Memory B cell (primary cell): ENCODE measurements around the gene ATP5F1D.

Experiments
- ATAC-seq: fragments of 150-1000 bp; cut with Tn5 transposase; 2 replicates; pipeline ENCODE4 v1.10.0; 2021; ENCODE audit warnings: low read depth, mild to moderate bottlenecking, moderate library complexity
- DNase-seq, 2 donors: peaks; one replicate each; pipeline ENCODE4 v3.0.0; 2022; ENCODE audit warnings: low spot score in 2 of 2
- H3K27ac Mint-ChIP-seq: one replicate; pipeline ENCODE4 v1.8.0; 2022; ENCODE audit warnings: mild to moderate bottlenecking, moderate library complexity, mixed read lengths
- H3K27me3 Mint-ChIP-seq: one replicate; pipeline ENCODE4 v1.8.0; 2022; ENCODE audit warnings: mixed read lengths
- H3K36me3 Mint-ChIP-seq: one replicate; pipeline ENCODE4 v1.8.0; 2022; ENCODE audit warnings: mild to moderate bottlenecking, mixed read lengths
- H3K4me1 Mint-ChIP-seq: one replicate; pipeline ENCODE4 v1.8.0; 2022; ENCODE audit warnings: mixed read lengths
- H3K4me3 Mint-ChIP-seq: one replicate; pipeline ENCODE4 v1.8.0; 2022; ENCODE audit warnings: mild to moderate bottlenecking, moderate library complexity, mixed read lengths
- H3K9me3 Mint-ChIP-seq: one replicate; pipeline ENCODE4 v1.8.0; 2022; ENCODE audit warnings: mixed read lengths

The ATP5F1D gene

DNA sequence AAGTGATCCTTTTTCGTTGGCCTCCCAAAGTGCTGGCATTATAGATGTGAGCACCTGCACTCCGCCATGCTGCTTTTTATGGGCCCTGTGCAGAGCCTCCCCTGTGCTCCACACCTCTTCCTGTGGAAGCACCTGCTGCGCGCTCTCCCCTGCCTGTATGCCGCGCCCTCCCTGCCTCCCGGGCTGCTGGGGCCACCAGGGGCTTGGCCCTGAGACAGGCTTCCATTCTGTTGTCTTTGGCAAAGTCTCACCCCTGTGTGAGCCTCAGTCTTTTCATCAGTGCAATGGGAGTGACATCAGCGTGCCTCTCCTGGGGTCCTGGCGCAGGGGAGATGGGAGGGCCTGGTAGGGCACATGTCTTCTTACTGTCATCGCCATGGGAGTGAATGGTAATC, 35.1 kb downstream of the ATP5F1D start:
- Mint-ChIP-seq H3K36me3 (peaks cover 27% of the 10 kb centered on the region), H3K4me1 (peaks cover 22% of the 10 kb centered on the region), H3K27me3 (peaks cover 2% of the 10 kb centered on the region), H3K27ac (peak overlapping the region; percentile 91), H3K4me3 (peak overlapping the region; percentile 92), H3K9me3 (no peaks in the 10 kb centered on the region)
- DNase-seq (no peak), ATAC-seq (no peak)

DNA sequence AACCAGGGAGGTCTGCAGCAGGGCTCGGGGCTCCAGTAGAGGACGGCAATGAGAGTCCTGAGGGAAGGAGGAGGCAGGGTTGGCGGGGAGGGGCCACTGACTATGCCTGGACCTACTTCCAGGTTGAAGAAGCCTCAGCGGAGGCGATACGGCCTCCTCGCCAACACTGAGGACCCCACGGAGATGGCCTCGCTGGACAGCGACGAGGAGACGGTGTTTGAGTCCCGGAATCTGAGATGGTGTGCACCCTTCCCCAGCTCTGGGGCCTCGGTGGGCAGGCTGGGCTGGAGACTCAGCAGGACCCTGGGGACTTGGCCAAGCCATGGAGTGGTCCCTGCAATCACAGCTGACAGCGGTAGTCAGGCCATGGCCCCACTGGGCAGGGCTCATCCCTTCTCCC, 35.5 kb downstream of the ATP5F1D start:
- ATAC-seq: no peak
- H3K27ac Mint-ChIP-seq: peak overlapping the region; percentile 91
- H3K9me3 Mint-ChIP-seq: no peaks in the 10 kb centered on the region
- H3K4me1 Mint-ChIP-seq: peaks cover 21% of the 10 kb centered on the region
- DNase-seq: no peak
- peak overlapping the region; percentile 92 for H3K4me3 Mint-ChIP-seq
- peaks cover 4% of the 10 kb centered on the region for H3K27me3 Mint-ChIP-seq
- peaks cover 24% of the 10 kb centered on the region for H3K36me3 Mint-ChIP-seq

DNA sequence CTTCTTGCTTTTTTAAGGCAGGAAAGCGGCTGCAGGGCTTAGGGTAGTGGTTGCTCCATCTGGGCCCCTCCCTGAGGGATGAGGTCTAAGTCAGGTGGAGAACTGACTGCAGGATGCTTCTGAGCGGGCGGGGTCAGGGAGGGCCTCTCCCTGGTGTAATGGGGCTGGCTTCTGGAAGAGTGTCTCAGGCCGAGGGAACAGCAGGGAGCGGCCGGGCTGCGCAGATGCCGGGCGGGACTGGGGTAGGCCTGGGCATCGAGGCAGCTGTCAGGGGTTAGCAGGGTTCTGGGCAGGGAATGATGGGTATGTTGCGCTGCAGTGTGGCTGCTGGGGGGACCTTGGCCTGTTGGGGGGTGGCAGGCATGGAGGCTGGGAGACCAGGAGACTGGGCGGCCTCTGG, 36.5 kb downstream of the ATP5F1D start:
- DNase-seq: no peak
- H3K4me3 Mint-ChIP-seq: no peak overlapping the region
- no peak overlapping the region for H3K27ac Mint-ChIP-seq
- H3K27me3 Mint-ChIP-seq: peaks cover 6% of the 10 kb centered on the region
- H3K4me1 Mint-ChIP-seq: peaks cover 16% of the 10 kb centered on the region
- peaks cover 21% of the 10 kb centered on the region for H3K36me3 Mint-ChIP-seq
- H3K9me3 Mint-ChIP-seq: no peaks in the 10 kb centered on the region
- ATAC-seq: no peak

DNA sequence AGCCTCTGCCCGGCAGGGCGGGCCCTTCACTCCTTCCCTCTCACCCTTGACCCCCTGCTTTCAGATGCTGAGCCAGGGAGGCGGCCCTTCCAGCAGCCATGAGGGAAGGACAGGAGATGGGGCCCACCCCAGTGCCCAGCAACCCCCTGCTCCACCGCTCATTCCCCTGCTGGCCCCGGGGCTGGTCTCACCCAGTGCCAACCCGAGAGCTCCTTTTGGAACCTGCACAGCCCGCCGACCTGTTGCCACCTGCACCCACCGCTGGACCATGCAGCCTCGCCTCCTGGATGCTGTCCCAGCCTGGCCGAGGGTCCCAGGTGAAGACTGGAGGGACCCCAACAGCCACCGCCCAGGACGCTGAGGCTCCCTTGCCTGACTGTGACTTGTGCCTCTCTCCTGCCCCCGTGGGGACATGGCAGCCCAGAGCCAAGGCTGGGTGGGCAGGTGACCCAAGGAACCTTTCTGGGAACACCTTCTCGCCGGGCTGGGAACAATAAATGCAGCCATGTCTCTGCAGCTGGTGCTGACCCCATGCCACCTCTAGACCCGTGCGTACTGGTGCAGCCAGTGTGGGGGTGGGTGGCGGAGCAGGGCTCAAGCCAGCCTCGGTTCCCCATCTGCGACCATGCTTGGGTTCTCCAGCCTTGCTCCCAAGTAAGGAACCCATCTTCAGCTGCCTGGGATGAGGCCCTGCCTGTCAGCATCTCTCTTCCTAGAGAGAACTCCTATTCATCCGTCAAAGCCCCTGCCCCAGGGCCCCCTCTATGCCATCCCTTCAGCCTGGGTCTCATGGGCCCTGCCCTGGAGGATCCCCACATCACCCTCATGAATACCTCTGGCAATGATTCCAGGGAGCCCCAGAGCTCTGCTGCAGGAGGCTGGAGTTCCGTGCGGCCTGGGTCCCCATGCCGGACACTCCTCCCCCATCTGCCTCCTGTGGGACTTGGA, 37.4 kb downstream of the ATP5F1D start:
- Mint-ChIP-seq H3K36me3 (peaks cover 14% of the 10 kb centered on the region), H3K27me3 (peaks cover 6% of the 10 kb centered on the region), H3K4me3 (no peak overlapping the region), H3K9me3 (no peaks in the 10 kb centered on the region), H3K27ac (no peak overlapping the region), H3K4me1 (peaks cover 15% of the 10 kb centered on the region)
- DNase-seq: no peak
- ATAC-seq: no peak

DNA sequence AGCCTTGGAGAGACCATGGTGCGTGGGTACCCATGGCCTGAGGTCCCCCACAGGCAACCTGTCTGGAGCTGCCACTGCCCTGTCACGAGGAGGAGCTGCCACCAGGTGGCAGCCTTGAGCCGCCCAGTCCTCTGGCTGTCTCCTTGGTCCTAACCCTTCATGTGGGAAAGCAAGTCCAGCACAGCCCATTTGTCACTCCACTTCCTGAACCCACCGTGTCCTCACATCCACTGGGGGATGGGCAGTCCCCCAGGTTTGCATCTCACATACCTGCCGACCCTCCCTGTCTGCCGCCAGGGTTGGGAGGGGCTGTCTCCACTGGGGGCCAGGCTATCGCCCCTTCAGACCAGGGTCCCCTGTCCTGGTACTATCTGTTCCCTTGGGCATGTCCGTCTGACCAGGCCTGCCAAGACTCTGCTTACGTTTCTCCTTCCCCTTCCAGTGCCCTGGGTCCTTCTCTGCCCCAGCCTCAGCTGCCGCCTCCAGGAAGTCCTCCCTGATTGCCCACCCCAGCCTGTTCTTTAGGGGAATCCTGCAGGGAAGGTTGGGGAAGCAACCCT, 38.3 kb downstream of the ATP5F1D start:
- peaks cover 13% of the 10 kb centered on the region for H3K36me3 Mint-ChIP-seq
- no peak overlapping the region for H3K4me3 Mint-ChIP-seq
- no peak overlapping the region for H3K27ac Mint-ChIP-seq
- DNase-seq (peak; percentile 81 to 84), ATAC-seq (no peak)
- H3K9me3 Mint-ChIP-seq: no peaks in the 10 kb centered on the region
- H3K4me1 Mint-ChIP-seq: peaks cover 17% of the 10 kb centered on the region
- peaks cover 11% of the 10 kb centered on the region for H3K27me3 Mint-ChIP-seq

DNA sequence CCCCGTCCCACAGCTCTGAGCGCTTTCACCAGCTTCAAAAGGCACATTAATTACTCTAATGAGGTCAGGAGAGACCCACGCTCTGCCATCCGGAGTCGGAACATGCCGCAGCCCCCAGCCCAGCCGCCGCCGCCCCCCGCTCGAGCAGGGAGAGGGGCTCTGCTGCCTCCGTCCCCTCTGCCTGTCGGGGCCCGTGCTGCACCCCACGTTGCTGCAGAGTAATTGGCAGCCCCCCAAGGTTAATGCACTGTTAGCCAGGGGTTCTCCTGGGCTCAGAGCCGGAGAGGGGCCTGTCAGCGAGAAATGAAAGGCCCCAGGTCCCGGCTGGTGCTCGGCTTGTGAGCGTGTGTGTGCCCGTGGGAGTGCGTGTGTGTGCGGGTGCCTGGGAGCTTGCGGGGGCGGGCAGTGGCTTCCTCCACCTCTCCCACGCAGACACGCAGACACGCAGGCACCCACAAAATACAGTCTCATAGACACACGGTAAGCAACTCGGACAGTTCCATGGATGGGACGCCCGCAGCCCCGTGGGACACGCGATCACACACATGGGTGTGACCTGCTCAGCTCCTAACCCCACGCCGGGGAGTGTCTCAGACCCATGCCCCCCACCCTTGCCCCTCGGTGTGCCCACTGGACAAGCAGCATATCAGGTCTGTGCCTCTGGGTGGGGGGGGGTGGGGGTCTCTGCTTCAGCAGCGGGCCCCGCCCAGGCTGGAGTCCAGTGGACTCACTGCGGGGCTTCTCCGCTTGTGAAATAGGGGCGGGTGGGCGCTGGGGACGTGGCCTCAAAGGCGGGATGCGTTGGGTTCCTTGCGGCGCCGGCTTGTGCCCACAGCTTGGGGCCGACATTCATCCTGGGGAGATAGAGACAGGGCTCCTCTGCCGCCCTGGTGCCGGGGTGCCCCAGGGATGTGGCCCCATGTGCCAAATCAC, 39.4 kb downstream of the ATP5F1D start:
- peaks cover 14% of the 10 kb centered on the region for H3K27me3 Mint-ChIP-seq
- H3K36me3 Mint-ChIP-seq: peaks cover 11% of the 10 kb centered on the region
- H3K27ac Mint-ChIP-seq: no peak overlapping the region
- no peak overlapping the region for H3K4me3 Mint-ChIP-seq
- no peak for DNase-seq
- no peak for ATAC-seq
- no peaks in the 10 kb centered on the region for H3K9me3 Mint-ChIP-seq
- peaks cover 18% of the 10 kb centered on the region for H3K4me1 Mint-ChIP-seq

DNA sequence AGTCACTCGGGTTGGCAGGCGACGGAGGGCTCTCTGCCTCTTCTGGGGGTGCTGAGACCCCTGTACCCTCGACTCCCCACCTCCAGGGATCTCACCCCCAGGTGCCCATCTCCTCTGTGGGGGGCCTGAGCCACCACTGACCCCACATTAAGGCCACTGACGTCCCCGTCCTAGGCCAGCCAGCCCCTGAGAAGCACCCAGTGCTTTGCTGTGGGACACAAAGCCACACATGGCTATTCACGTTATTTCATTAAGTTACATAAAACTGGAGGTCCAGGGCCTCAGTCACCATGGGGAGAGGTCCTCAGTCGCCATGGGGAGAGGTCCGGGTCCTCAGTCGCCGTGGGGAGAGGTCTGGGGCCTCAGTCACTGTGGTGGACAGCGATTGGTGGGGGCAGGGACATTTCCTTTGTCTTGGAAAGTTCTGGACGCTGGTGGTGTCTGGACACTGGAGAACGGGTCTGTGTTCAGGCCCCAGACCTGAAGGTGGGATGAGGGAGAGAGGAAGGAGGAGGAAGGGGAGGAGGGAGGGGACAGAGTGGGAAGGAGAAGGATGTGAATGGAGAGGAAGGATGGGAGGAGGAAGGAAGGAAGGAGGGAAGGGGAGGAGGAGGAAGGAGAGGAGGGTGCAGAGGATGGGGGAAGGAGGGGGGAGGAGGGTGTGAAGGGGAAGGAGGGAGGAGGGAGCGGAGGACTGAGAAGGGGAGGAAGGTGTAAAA, 40.2 kb downstream of the ATP5F1D start:
- H3K4me3 Mint-ChIP-seq: no peak overlapping the region
- peaks cover 16% of the 10 kb centered on the region for H3K4me1 Mint-ChIP-seq
- no peaks in the 10 kb centered on the region for H3K9me3 Mint-ChIP-seq
- DNase-seq (no peak), ATAC-seq (no peak)
- H3K36me3 Mint-ChIP-seq: peaks cover 11% of the 10 kb centered on the region
- H3K27ac Mint-ChIP-seq: no peak overlapping the region
- H3K27me3 Mint-ChIP-seq: peaks cover 14% of the 10 kb centered on the region

DNA sequence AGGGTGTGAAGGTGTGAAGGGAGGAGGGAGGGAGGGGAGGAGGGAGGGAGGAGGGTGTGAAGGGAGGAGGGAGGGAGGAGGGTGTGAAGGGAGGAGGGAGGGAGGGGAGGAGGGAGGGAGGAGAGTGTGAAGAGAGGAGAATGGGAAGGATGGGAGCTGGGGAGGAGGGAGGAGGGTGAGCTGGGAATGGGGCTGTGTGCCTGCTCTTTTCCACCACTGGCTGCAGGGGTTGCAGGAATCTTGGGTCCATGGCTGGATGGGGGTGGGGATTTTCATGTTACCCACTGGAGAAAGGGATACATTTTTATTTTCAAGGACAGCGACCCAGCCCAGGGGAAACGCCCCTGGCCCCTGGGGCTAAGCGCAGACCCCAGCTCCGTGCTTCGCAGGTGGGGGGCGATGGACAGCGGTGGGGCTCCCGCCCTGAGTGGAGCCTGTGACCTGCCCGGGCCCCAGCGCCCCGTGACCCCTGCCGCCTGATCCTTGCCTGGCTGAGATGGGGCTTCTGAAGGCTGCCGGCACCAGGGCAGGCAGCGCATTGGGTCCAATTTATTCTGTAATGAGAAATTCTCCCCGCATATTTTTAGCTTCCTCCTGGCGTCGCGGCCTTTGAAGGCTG, 41.1 kb downstream of the ATP5F1D start:
- ATAC-seq (no peak), DNase-seq (no peak)
- Mint-ChIP-seq H3K4me3 (no peak overlapping the region), H3K4me1 (peaks cover 14% of the 10 kb centered on the region), H3K36me3 (peaks cover 9% of the 10 kb centered on the region), H3K27me3 (peaks cover 16% of the 10 kb centered on the region), H3K9me3 (no peaks in the 10 kb centered on the region), H3K27ac (no peak overlapping the region)

DNA sequence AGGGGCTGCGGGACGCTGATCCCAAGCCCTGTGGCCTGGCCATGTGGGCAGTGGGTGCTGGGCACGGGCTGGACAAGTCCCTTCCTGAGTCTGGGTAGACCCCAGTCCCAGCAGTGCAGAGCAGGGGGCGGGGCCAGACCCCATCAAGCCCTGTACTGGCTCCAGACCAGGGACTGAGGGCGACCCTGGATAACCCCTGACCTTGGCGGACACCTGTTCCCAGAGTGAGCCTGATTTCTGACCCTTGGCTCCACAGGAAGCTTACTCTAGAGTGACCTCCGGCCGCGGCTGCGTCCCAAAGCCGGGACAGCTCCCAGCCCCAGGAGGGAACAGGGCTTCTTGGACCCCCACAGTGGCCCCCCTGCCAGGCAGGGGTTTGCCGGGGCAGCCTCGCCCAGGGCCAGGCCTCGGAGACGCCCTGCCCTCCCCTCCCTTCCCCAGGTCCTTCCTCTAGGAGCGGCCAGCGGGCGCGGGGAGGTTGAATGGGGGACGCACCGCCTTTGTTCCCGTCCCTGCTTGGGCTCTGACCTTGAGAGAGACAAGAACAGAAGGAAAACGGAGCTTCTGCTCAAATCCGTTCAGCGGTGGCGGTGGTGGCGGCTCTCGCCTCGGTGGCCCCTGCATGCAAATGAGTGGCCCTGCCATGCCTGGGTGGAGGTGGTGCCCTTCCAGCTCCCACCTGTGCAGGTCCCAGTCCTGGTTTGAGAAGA, 41.8 kb downstream of the ATP5F1D start:
- no peak overlapping the region for H3K4me3 Mint-ChIP-seq
- H3K27ac Mint-ChIP-seq: no peak overlapping the region
- DNase-seq: no peak
- peaks cover 9% of the 10 kb centered on the region for H3K36me3 Mint-ChIP-seq
- H3K9me3 Mint-ChIP-seq: no peaks in the 10 kb centered on the region
- H3K4me1 Mint-ChIP-seq: peaks cover 11% of the 10 kb centered on the region
- H3K27me3 Mint-ChIP-seq: peaks cover 18% of the 10 kb centered on the region
- ATAC-seq: no peak

DNA sequence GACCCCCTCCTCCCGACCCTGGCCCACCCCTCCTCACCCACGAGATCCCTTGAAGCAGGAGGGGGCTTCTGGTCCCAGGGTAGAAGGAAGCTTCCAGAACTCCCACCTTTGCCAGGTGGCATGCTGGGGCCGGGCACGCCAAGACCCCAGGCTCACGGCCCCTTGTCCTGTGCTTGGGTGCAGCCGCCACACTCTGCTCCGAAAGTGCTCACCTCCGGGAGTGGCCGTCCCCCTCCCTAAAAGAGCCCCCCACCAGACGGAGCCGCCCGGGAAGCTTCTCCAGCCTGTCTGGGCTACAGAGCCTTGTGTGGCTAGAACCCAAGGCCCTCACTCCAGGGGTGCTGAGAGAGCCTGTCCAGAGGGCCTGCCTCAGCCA, 42.4 kb downstream of the ATP5F1D start:
- DNase-seq (no peak), ATAC-seq (no peak)
- H3K4me1 Mint-ChIP-seq: peaks cover 11% of the 10 kb centered on the region
- H3K4me3 Mint-ChIP-seq: no peak overlapping the region
- H3K9me3 Mint-ChIP-seq: no peaks in the 10 kb centered on the region
- H3K27me3 Mint-ChIP-seq: peaks cover 18% of the 10 kb centered on the region
- H3K36me3 Mint-ChIP-seq: peaks cover 9% of the 10 kb centered on the region
- no peak overlapping the region for H3K27ac Mint-ChIP-seq

DNA sequence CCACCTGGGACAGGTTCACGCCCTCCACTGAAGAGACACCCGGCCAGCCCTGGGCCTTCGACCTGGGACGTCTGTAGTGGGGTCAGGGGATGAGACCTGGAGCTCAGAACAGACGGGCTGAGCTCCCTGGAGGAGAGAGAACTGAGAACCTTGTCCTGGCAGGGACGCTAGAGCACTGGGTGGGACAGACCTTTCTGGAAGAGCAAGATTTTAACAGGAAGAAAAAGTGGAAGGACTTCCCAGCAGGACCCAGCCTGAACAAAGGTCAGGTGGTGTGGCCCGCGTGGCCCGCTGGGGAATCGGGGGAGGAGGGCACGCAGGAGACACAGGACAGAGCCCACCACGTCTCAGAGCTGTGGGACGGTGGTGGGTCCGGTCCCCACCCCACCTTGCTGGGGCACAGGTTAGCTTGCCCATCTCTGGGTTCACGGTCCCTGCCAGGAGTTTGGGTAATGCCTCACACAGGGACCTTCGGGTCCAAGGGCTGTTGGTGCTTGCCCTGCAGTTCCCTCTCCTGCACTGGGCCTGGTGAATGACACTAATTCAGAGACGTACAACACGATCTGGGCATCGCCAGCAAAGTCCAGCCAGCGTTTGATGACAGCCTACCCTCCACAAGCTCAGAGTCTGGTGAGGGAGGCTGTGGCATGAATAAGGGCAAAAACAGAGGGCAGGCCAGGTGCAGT, 42.9 kb downstream of the ATP5F1D start:
- H3K27ac Mint-ChIP-seq: no peak overlapping the region
- H3K9me3 Mint-ChIP-seq: no peaks in the 10 kb centered on the region
- H3K36me3 Mint-ChIP-seq: peaks cover 9% of the 10 kb centered on the region
- peaks cover 11% of the 10 kb centered on the region for H3K4me1 Mint-ChIP-seq
- peak overlapping the region; percentile 67 for H3K4me3 Mint-ChIP-seq
- peaks cover 21% of the 10 kb centered on the region for H3K27me3 Mint-ChIP-seq
- peak in 1 of 2 donors; percentile 35 for DNase-seq
- ATAC-seq: no peak

DNA sequence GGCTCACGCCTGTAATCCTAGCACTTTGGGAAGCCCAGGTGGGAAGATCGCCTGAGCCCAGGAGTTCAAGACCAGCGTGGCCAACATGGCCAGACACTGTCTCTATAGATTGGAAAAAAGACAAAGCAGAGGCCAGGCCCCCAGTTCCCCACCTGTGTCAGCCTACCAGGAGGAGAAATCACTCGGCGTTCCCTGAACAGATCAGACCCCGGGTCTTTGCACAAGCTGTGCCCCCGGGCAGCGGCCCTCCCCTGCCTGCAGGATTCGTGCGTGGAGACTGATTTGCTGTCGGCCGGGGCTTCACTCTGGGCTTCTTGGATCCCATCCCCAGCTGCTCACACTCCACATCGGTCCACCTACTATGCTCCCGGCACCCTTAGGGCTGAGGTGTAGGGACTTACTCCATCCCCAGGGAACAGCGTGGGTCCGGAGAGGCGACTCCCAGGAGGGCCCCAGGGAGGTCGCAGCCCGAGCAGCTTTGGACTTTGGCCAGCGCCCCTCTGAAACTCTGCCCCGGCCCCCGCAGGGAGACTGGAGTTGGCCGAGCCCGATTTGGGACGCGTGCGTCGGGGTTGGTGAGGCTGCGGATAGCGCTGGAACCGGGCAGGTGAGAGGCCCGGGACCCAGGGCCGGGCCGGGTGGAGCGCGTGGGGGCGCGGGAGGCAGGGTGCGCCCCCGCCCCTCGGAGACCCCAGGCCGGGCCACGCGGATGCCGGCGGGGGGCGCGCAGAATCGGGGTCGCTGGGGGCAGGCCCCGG, 43.6 kb downstream of the ATP5F1D start:
- Mint-ChIP-seq H3K4me3 (peak overlapping the region; percentile 67), H3K36me3 (peaks cover 4% of the 10 kb centered on the region), H3K4me1 (peaks cover 5% of the 10 kb centered on the region), H3K27me3 (peaks cover 25% of the 10 kb centered on the region), H3K27ac (no peak overlapping the region), H3K9me3 (no peaks in the 10 kb centered on the region)
- ATAC-seq (no peak), DNase-seq (peak in 1 of 2 donors; percentile 34)
